ENCODE data around the gene ZNF337. TPM values are rescaled to one million over a fixed set of nuclear protein-coding genes. Genes with fewer than 3 reads are reported as not detected.

Gene ZNF337
- total and polyA plus RNA-seq, 2 of the 13 experiments (the other 11 are each of a cell fraction or from before 2014, with no cell fraction given), result 17.0 to 19.6 TPM

GRCh38 chr20:25696371-25697131, at the start of gene ZNF337 (continued):
- TF ChIP-seq, protein P1, sequence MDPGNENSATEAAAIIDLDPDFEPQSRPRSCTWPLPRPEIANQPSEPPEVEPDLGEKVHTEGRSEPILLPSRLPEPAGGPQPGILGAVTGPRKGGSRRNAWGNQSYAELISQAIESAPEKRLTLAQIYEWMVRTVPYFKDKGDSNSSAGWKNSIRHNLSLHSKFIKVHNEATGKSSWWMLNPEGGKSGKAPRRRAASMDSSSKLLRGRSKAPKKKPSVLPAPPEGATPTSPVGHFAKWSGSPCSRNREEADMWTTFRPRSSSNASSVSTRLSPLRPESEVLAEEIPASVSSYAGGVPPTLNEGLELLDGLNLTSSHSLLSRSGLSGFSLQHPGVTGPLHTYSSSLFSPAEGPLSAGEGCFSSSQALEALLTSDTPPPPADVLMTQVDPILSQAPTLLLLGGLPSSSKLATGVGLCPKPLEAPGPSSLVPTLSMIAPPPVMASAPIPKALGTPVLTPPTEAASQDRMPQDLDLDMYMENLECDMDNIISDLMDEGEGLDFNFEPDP (CRISPR knock-in tag; conservative IDR thresholded peaks at IDR 0.05), result peak; percentile 71; the same call in 1 of the 2 replicates
- TF ChIP-seq PHF20 (CRISPR knock-in tag; IDR thresholded peaks at IDR 0.05) (peak; percentile 93), NFKBIZ (CRISPR knock-in tag; IDR thresholded peaks at IDR 0.05) (peak; percentile 93), ZNF724P (CRISPR knock-in tag; IDR thresholded peaks at IDR 0.05; ENCODE audit: borderline replicate concordance) (peak; percentile 99), KLF9 (CRISPR knock-in tag; IDR thresholded peaks at IDR 0.05; ENCODE audit: low read depth) (peak; percentile 41; the same call in 1 of the 2 replicates), ETS1 (CRISPR knock-in tag; IDR thresholded peaks at IDR 0.05) (no peak), HNRNPH1 (optimal IDR thresholded peaks at IDR 0.05; ENCODE audit: low read depth, low read length) (no peak), REPIN1 (CRISPR knock-in tag; IDR thresholded peaks at IDR 0.05; ENCODE audit: borderline replicate concordance, low read depth) (peak; percentile 100), MYC (CRISPR knock-in tag; IDR thresholded peaks at IDR 0.05; ENCODE audit: borderline replicate concordance) (peak; percentile 97), ZNF350 (CRISPR knock-in tag; IDR thresholded peaks at IDR 0.05; ENCODE audit: borderline replicate concordance, low read depth) (peak; percentile 99), GABPA (IDR thresholded peaks at IDR 0.05; ENCODE audit: low read depth, low read length) (peak; percentile 77), GABPA (CRISPR knock-in tag; IDR thresholded peaks at IDR 0.05; ENCODE audit: low read depth) (peak; percentile 94), SRSF4 (IDR thresholded peaks at IDR 0.05; ENCODE audit: low read depth, low read length, poor library complexity, severe bottlenecking) (no peak), ZSCAN25 (CRISPR knock-in tag; IDR thresholded peaks at IDR 0.05) (peak; percentile 82)
- TF ChIP-seq, protein P2, sequence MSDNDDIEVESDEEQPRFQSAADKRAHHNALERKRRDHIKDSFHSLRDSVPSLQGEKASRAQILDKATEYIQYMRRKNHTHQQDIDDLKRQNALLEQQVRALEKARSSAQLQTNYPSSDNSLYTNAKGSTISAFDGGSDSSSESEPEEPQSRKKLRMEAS (IDR thresholded peaks at IDR 0.05), result peak; percentile 90
- TF ChIP-seq, protein P3, sequence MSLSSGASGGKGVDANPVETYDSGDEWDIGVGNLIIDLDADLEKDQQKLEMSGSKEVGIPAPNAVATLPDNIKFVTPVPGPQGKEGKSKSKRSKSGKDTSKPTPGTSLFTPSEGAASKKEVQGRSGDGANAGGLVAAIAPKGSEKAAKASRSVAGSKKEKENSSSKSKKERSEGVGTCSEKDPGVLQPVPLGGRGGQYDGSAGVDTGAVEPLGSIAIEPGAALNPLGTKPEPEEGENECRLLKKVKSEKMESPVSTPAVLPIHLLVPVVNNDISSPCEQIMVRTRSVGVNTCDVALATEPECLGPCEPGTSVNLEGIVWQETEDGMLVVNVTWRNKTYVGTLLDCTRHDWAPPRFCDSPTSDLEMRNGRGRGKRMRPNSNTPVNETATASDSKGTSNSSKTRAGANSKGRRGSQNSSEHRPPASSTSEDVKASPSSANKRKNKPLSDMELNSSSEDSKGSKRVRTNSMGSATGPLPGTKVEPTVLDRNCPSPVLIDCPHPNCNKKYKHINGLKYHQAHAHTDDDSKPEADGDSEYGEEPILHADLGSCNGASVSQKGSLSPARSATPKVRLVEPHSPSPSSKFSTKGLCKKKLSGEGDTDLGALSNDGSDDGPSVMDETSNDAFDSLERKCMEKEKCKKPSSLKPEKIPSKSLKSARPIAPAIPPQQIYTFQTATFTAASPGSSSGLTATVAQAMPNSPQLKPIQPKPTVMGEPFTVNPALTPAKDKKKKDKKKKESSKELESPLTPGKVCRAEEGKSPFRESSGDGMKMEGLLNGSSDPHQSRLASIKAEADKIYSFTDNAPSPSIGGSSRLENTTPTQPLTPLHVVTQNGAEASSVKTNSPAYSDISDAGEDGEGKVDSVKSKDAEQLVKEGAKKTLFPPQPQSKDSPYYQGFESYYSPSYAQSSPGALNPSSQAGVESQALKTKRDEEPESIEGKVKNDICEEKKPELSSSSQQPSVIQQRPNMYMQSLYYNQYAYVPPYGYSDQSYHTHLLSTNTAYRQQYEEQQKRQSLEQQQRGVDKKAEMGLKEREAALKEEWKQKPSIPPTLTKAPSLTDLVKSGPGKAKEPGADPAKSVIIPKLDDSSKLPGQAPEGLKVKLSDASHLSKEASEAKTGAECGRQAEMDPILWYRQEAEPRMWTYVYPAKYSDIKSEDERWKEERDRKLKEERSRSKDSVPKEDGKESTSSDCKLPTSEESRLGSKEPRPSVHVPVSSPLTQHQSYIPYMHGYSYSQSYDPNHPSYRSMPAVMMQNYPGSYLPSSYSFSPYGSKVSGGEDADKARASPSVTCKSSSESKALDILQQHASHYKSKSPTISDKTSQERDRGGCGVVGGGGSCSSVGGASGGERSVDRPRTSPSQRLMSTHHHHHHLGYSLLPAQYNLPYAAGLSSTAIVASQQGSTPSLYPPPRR (CRISPR knock-in tag; IDR thresholded peaks at IDR 0.05; ENCODE audit: borderline replicate concordance), result peak; percentile 67
- TF ChIP-seq, protein P4, sequence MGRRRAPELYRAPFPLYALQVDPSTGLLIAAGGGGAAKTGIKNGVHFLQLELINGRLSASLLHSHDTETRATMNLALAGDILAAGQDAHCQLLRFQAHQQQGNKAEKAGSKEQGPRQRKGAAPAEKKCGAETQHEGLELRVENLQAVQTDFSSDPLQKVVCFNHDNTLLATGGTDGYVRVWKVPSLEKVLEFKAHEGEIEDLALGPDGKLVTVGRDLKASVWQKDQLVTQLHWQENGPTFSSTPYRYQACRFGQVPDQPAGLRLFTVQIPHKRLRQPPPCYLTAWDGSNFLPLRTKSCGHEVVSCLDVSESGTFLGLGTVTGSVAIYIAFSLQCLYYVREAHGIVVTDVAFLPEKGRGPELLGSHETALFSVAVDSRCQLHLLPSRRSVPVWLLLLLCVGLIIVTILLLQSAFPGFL (CRISPR knock-in tag; IDR thresholded peaks at IDR 0.05), result no peak
- TF ChIP-seq, protein P5, sequence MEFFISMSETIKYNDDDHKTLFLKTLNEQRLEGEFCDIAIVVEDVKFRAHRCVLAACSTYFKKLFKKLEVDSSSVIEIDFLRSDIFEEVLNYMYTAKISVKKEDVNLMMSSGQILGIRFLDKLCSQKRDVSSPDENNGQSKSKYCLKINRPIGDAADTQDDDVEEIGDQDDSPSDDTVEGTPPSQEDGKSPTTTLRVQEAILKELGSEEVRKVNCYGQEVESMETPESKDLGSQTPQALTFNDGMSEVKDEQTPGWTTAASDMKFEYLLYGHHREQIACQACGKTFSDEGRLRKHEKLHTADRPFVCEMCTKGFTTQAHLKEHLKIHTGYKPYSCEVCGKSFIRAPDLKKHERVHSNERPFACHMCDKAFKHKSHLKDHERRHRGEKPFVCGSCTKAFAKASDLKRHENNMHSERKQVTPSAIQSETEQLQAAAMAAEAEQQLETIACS (CRISPR knock-in tag; IDR thresholded peaks at IDR 0.05), result peak; percentile 84
